ENCODE measurements around the gene OXCT2.
"Not testable (repeated sequence)": the region's sequence is repeated elsewhere in the genome, so short reads cannot be mapped to it uniquely, and the experiment has no call there.

Gene OXCT2

DNA sequence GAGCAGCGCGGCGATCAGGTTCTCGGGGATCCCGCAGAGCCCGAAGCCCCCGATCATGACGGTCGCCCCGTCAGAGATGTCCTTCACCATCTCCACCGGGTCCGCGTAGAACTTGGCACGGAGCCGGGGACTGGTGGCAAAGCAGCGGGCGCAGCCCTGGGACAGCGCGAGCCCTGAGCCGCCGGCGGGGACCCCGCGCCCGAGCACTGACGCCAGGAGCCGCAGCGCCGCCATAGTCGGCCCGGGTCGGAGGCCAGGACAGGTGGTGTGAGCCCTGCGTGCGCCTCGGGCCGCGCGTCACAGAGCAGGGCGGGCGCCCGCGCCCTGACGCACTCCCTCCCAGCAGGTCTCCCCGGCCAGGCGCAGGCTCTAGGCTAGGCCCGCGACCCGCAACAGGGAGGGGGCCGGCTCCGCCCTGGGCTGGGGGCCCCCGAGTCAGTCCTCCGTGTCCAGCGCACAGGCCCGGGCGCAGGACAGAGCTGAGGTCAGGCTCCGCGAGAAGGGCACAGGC is at the start of gene OXCT2:
OXCT2 (minus strand) TSS at position 327 of the 511 bp plus-strand sequence; CDS start at position 234, 93 bp downstream.
- CTCF ChIA-PET, H3K27ac Mint-ChIP-seq, H3K4me1 Mint-ChIP-seq, H3K9me3 Mint-ChIP-seq, H3K36me3 Mint-ChIP-seq, DNase-seq: not testable (repeated sequence)
- H3K27me3 Mint-ChIP-seq, result peaks cover 17% of the 10 kb centered on the region
- peak within 1 kb of the TSS; percentile 47 for H3K4me3 Mint-ChIP-seq

DNA sequence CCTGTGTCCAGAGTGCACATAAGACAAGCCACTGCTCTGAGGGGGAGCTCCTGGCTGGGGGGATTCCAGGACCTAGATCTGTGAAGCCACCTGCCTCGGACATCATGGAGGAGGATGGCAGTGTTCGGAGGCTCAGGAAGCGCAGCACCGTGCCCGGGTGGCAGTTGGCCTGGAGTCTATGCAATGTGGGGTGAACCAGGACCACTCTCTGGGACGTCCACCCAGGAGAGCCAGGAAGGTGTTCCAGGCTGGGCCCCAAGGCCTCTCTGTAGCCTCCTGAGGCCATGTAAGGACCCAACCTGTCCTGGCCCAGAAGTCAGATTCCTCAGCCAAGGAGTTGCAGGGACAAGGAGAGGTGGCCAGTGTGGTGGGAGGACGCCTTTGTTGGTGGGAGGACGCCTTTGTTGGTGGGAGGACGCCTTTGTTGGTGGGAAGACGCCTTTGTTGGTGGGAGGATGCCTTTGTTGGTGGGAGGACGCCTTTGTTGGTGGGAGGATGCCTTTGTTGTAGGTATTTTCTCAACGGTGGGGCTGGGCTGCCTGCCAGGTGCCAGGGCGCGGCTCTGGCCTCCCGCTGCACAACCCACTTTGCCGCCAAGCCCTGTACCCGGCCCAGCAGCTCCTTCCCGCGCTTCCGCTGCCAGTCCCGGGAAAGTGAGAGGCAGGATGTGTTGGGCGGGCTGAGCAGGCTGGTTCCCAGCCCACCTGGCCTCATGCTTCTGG is 48.1 kb upstream of the OXCT2 start:
- Mint-ChIP-seq H3K36me3 (no peaks in the 10 kb centered on the region), H3K4me3 (no peak overlapping the region), H3K9me3 (no peaks in the 10 kb centered on the region), H3K4me1 (peaks cover 11% of the 10 kb centered on the region), H3K27me3 (peaks cover 57% of the 10 kb centered on the region), H3K27ac (no peak overlapping the region)
- no peak for DNase-seq
- CTCF ChIA-PET, result interaction anchor here (1.3 to 6.6 kb wide), 6 partner anchors 10 to 213 kb away, joined by 3 to 72 read pairs (median 8); partner anchors contain the start of gene MYCL

GRCh38 chr1:39818482-39818881 is 47.3 kb upstream of the OXCT2 start:
- H3K36me3 Mint-ChIP-seq, result no peaks in the 10 kb centered on the region
- peaks cover 55% of the 10 kb centered on the region for H3K27me3 Mint-ChIP-seq
- H3K4me3 Mint-ChIP-seq, result no peak overlapping the region
- H3K9me3 Mint-ChIP-seq, result no peaks in the 10 kb centered on the region
- H3K27ac Mint-ChIP-seq, result no peak overlapping the region
- CTCF ChIA-PET, result interaction anchor here (1.2 to 6.6 kb wide), 8 partner anchors 15 to 214 kb away, joined by 3 to 72 read pairs (median 6); partner anchors contain the start of gene MYCL
- peaks cover 11% of the 10 kb centered on the region for H3K4me1 Mint-ChIP-seq
- DNase-seq, result no peak

- peaks cover 11% of the 10 kb centered on the region for H3K4me1 Mint-ChIP-seq
- peak overlapping the region; percentile 40 for H3K4me3 Mint-ChIP-seq
- peaks cover 48% of the 10 kb centered on the region for H3K27me3 Mint-ChIP-seq
- CTCF ChIA-PET, result interaction anchor here (0.6 to 6.6 kb wide), 20 partner anchors 14 to 217 kb away, joined by 3 to 72 read pairs (median 4); partner anchors contain the start of gene MYCL
- H3K36me3 Mint-ChIP-seq, H3K9me3 Mint-ChIP-seq: not testable (repeated sequence)
- H3K27ac Mint-ChIP-seq, result peak overlapping the region; percentile 81
- peak; percentile 79 for DNase-seq
Measured at GRCh38 chr1:39817091-39817932, 46.2 kb upstream of the OXCT2 start.

- CTCF ChIA-PET, result interaction anchor here (0.7 to 6.6 kb wide), 16 partner anchors 29 to 218 kb away, joined by 3 to 72 read pairs (median 5); partner anchors contain the start of gene MYCL
- peak; percentile 67 for DNase-seq
- peak overlapping the region; percentile 24 for H3K4me3 Mint-ChIP-seq
- H3K9me3 Mint-ChIP-seq, result no peaks in the 10 kb centered on the region
- H3K27ac Mint-ChIP-seq, result no peak overlapping the region
- peaks cover 11% of the 10 kb centered on the region for H3K4me1 Mint-ChIP-seq
- H3K36me3 Mint-ChIP-seq, result no peaks in the 10 kb centered on the region
- peaks cover 44% of the 10 kb centered on the region for H3K27me3 Mint-ChIP-seq
Measured at GRCh38 chr1:39816415-39817090, 45.4 kb upstream of the OXCT2 start.

DNA sequence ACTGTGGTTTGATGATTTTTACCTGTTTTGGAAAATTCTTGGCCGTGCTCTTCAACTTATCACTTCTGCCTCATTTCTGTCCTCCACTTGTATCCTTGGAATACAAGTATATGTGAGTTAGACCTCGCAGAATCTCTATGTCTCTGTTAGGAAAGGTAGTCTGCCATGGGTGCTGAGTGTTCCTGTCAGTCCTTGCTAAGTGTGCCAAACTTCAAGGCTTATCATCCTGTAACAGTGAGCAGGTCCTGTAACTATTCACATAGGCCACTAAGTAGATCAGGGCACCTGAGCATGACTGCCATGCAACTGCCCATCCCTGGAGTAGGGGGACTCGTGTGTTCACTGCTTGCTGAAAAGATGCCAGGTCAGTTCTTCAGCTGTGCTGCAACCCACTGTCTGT is 41.8 kb upstream of the OXCT2 start:
- Mint-ChIP-seq H3K27me3 (peaks cover 16% of the 10 kb centered on the region), H3K9me3 (no peaks in the 10 kb centered on the region), H3K27ac (no peak overlapping the region), H3K4me1 (peaks cover 11% of the 10 kb centered on the region), H3K36me3 (no peaks in the 10 kb centered on the region), H3K4me3 (no peak overlapping the region)
- CTCF ChIA-PET, result no interaction called here
- no peak for DNase-seq

DNA sequence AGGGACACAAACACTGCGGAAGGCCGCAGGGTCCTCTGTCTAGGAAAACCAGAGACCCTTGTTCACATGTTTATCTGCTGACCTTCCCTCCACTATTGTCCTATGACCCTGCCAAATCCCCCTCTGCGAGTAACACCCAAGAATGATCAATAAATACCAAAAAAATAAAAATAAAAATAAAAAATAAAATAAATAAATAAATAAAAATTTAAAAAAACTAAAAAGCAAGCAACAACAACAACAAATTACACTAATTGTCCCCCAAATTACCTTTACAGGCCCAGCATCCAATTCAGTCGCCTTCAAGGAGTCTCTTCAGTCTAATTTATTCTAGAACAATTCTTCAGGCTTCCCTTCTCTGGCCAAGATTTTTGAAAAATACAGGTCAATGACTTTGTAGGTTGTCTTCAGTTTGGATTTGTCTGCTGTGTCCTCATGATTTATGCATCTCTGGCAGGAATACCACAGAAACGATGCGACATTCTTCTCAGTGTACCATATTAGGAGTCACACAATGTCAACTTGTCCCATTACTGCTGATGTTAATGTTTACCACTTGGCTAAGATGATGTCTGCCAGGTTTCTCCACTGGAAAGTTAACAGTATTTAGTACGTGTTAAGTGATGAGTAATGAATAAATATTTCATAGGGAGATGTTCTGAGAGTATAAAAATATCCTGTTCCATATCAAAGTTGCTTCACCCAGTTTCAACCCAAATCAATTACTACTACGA is 37.8 kb upstream of the OXCT2 start:
- no peak overlapping the region for H3K4me3 Mint-ChIP-seq
- H3K36me3 Mint-ChIP-seq, result no peaks in the 10 kb centered on the region
- peaks cover 3% of the 10 kb centered on the region for H3K27me3 Mint-ChIP-seq
- CTCF ChIA-PET, result no interaction called here
- no peaks in the 10 kb centered on the region for H3K9me3 Mint-ChIP-seq
- no peak overlapping the region for H3K27ac Mint-ChIP-seq
- no peak for DNase-seq
- no peaks in the 10 kb centered on the region for H3K4me1 Mint-ChIP-seq

DNA sequence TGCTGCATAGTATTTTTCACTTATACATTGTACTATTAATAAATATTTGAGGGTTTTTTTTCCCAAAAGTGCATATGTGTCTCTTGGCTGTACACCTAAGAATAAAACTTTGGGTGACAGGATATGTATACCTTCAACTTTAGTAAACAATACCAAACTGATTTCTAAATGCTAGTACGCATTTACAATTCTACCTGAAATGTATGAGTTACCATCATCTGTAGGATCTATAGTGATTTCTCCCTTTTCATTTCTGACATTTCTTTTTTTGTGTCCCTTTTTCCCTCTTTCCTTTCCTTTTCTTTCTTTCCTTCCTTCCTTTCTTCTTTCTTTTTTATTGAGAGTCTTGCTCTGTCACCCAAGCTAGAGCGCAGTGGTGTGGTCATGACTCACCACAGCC is 34.2 kb upstream of the OXCT2 start:
- H3K4me3 Mint-ChIP-seq, result no peak overlapping the region
- DNase-seq, result no peak
- H3K27me3 Mint-ChIP-seq, result peaks cover 3% of the 10 kb centered on the region
- CTCF ChIA-PET, result interaction anchor here (0.5 to 1.0 kb wide), 2 partner anchors 114 to 536 kb away, joined by 3 to 5 read pairs; no protein-coding TSS in a partner anchor
- no peaks in the 10 kb centered on the region for H3K9me3 Mint-ChIP-seq
- no peaks in the 10 kb centered on the region for H3K36me3 Mint-ChIP-seq
- H3K4me1 Mint-ChIP-seq, result no peaks in the 10 kb centered on the region
- H3K27ac Mint-ChIP-seq, result peak overlapping the region; percentile 5

DNA sequence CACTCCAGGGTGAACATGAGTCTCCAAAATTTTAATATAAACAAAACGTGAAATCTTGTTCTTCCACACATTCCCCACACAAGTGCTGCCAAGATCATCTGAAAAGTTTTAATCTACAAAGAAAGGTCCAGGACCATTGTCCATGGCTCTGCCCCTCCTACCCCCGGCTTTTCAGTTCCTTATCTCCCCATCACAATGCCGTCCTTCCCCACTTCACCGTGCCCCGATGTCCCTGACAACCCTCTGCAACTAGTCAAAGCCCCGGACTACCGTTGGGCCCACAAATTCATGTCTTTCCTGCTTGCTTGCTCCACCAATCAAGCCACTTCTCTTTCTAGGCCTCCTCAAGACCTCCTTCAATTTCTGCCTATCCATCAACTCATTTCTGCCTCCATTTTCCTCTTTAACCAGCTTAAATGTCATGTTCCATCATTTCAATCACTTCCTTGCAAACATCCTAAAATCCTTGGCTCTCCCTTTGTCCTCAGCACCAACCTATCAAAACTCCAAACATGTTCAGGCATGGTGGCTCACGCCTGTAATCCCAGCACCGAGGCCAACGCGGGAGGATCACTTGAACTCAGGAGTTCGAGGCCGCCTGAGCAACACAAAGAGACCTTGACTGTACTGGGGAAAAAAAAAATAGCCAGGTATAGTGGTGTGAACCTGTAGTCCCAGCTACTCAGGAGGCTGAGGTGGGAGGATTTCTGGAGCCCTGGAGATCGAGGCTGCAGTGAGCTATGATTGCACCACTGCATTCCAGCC is 31.5 kb upstream of the OXCT2 start:
- no peak for DNase-seq
- no peak overlapping the region for H3K27ac Mint-ChIP-seq
- H3K27me3 Mint-ChIP-seq, result peaks cover 7% of the 10 kb centered on the region
- no peaks in the 10 kb centered on the region for H3K9me3 Mint-ChIP-seq
- peaks cover 13% of the 10 kb centered on the region for H3K4me1 Mint-ChIP-seq
- CTCF ChIA-PET, result no interaction called here
- peaks cover 1% of the 10 kb centered on the region for H3K36me3 Mint-ChIP-seq
- no peak overlapping the region for H3K4me3 Mint-ChIP-seq

- no peak for DNase-seq
- Mint-ChIP-seq H3K4me3 (no peak overlapping the region), H3K36me3 (peaks cover 1% of the 10 kb centered on the region), H3K27me3 (peaks cover 12% of the 10 kb centered on the region), H3K9me3 (no peaks in the 10 kb centered on the region), H3K4me1 (peaks cover 13% of the 10 kb centered on the region), H3K27ac (no peak overlapping the region)
- CTCF ChIA-PET, result interaction anchor here (0.6 to 2.2 kb wide), 12 partner anchors 10 to 194 kb away, joined by 3 to 15 read pairs (median 3); partner anchors contain the start of genes HPCAL4 and PPIE
Measured at GRCh38 chr1:39800471-39800835, 29.3 kb upstream of the OXCT2 start.

GRCh38 chr1:39799770-39800470 is 28.8 kb upstream of the OXCT2 start:
- peak overlapping the region; percentile 89 for H3K27ac Mint-ChIP-seq
- peaks cover 11% of the 10 kb centered on the region for H3K27me3 Mint-ChIP-seq
- peak overlapping the region; percentile 54 for H3K4me3 Mint-ChIP-seq
- DNase-seq, result peak; percentile 72
- peaks cover 13% of the 10 kb centered on the region for H3K4me1 Mint-ChIP-seq
- CTCF ChIA-PET, result interaction anchor here (0.6 to 2.2 kb wide), 13 partner anchors 10 to 193 kb away, joined by 3 to 15 read pairs (median 3); partner anchors contain the start of genes HPCAL4 and PPIE
- no peaks in the 10 kb centered on the region for H3K9me3 Mint-ChIP-seq
- H3K36me3 Mint-ChIP-seq, result peaks cover 1% of the 10 kb centered on the region

Measured in activated naive CD4-positive, alpha-beta T cell treated with anti-CD3 and anti-CD28 coated beads, Interleukin-2, amount 10 ng/mL, durations not matched to agents 7 days and 5 days (primary cell).